Fibroblast of the aortic adventitia (primary cell): ENCODE measurements around the gene TFAP2C. TPM values are rescaled to one million over a fixed set of nuclear protein-coding genes. Genes with fewer than 3 reads are reported as not detected.

Source experiments
- DNase-seq: peaks from one replicate; pipeline ENCODE4 v3.0.0-alpha.2; 2010; ENCODE audit warnings: low read depth
- H3K4me3 ChIP-seq: 2 replicates; pipeline ENCODE4 v1.5.1; 2011; ENCODE audit warnings: low read depth, mild to moderate bottlenecking, control low read depth, low read length, moderate library complexity
- CTCF ChIP-seq: IDR thresholded peaks from 2 replicates; pipeline ENCODE4 v1.5.1; 2011; ENCODE audit warnings: mild to moderate bottlenecking, low read length, control low read depth, inconsistent platforms; ENCODE audit not compliant: insufficient read depth
- total RNA-seq: library from RNA; depleted of rRNA; stranded (reverse); fragments of >200 nt; gene quantifications from 2 replicates; pipeline ENCODE4 v1.2.3, GENCODE V29; 2012; ENCODE audit warnings: low replicate concordance

TFAP2C gene
- total RNA-seq, result 0.08 TPM in 1 of 2 replicates, not detected in the other

GRCh38 chr20:56628873-56629463 lies at the start of gene TFAP2C:
Gene TFAP2C, plus strand, starts transcription at chr20:56629306. Its CDS starts 239 bp downstream, at chr20:56629545.
- DNase-seq, result no peak
- no peak for TF ChIP-seq CTCF
- no peak within 1 kb of the TSS for H3K4me3 ChIP-seq

GRCh38 chr20:56580226-56580625 lies 48.9 kb upstream of the TFAP2C start:
- DNase-seq, result no peak
- no peak for TF ChIP-seq CTCF
- no peak overlapping the region for H3K4me3 ChIP-seq

GRCh38 chr20:56581701-56582100 lies 47.4 kb upstream of the TFAP2C start:
- TF ChIP-seq CTCF, result no peak
- no peak overlapping the region for H3K4me3 ChIP-seq
- DNase-seq, result no peak

GRCh38 chr20:56582542-56582941 lies 46.6 kb upstream of the TFAP2C start:
- DNase-seq, result no peak
- no peak overlapping the region for H3K4me3 ChIP-seq
- TF ChIP-seq CTCF, result no peak

GRCh38 chr20:56584916-56585315 lies 44.2 kb upstream of the TFAP2C start:
- no peak for DNase-seq
- TF ChIP-seq CTCF, result no peak
- H3K4me3 ChIP-seq, result no peak overlapping the region

- H3K4me3 ChIP-seq, result no peak overlapping the region
- DNase-seq, result no peak
- TF ChIP-seq CTCF, result no peak
Measured at GRCh38 chr20:56587307-56588041, 41.6 kb upstream of the TFAP2C start.
